KOPT-K1 (cell line): Measurements from ENCODE around the gene DHX38.

Source experiments
- H3K27ac ChIP-seq: fragments of 200-600 bp; sonication (generic); 2 replicates; pipeline ENCODE4 v1.5.1; 2016; ENCODE audit warnings: antibody characterized with exemption, mild to moderate bottlenecking, low read depth, low read length; ENCODE audit not compliant: poor library complexity, severe bottlenecking
- H3K36me3 ChIP-seq: fragments of 200-600 bp; sonication (generic); 2 replicates; pipeline ENCODE4 v1.5.1; 2017; ENCODE audit warnings: antibody characterized with exemption, mild to moderate bottlenecking, low read length, moderate library complexity; ENCODE audit not compliant: insufficient read depth
- H3K9me3 ChIP-seq: fragments of 200-600 bp; sonication (generic); 2 replicates; pipeline ENCODE4 v1.5.1; 2017; ENCODE audit warnings: antibody characterized with exemption, low read length, mild to moderate bottlenecking; ENCODE audit not compliant: insufficient read depth, poor library complexity, severe bottlenecking

DHX38 gene

GRCh38 chr16:72104905-72105304, 11.3 kb downstream of the DHX38 start:
- H3K27ac ChIP-seq: no peak overlapping the region
- peaks cover 100% of the 10 kb centered on the region for H3K36me3 ChIP-seq
- H3K9me3 ChIP-seq: no peaks in the 10 kb centered on the region

GRCh38 chr16:72105978-72106377, 12.3 kb downstream of the DHX38 start:
- H3K36me3 ChIP-seq: peaks cover 100% of the 10 kb centered on the region
- no peaks in the 10 kb centered on the region for H3K9me3 ChIP-seq
- no peak overlapping the region for H3K27ac ChIP-seq

GRCh38 chr16:72107371-72107770, 13.7 kb downstream of the DHX38 start:
- Histone ChIP-seq H3K9me3 (no peaks in the 10 kb centered on the region), H3K27ac (no peak overlapping the region), H3K36me3 (peaks cover 100% of the 10 kb centered on the region)

- peaks cover 99% of the 10 kb centered on the region for H3K36me3 ChIP-seq
- no peaks in the 10 kb centered on the region for H3K9me3 ChIP-seq
- H3K27ac ChIP-seq: no peak overlapping the region
Observed at GRCh38 chr16:72108353-72109102, 14.9 kb downstream of the DHX38 start.

- Histone ChIP-seq H3K27ac (no peak overlapping the region), H3K9me3 (no peaks in the 10 kb centered on the region), H3K36me3 (peaks cover 92% of the 10 kb centered on the region)
Observed at GRCh38 chr16:72109300-72109699, 15.7 kb downstream of the DHX38 start.

- no peak overlapping the region for H3K27ac ChIP-seq
- H3K9me3 ChIP-seq: no peaks in the 10 kb centered on the region
- peaks cover 84% of the 10 kb centered on the region for H3K36me3 ChIP-seq
Observed at GRCh38 chr16:72109966-72110530, 16.4 kb downstream of the DHX38 start.

GRCh38 chr16:72110662-72111615, 17.3 kb downstream of the DHX38 start:
- Histone ChIP-seq H3K36me3 (peaks cover 75% of the 10 kb centered on the region), H3K9me3 (no peaks in the 10 kb centered on the region), H3K27ac (no peak overlapping the region)

GRCh38 chr16:72111657-72112451, 18.2 kb downstream of the DHX38 start:
- no peak overlapping the region for H3K27ac ChIP-seq
- no peaks in the 10 kb centered on the region for H3K9me3 ChIP-seq
- H3K36me3 ChIP-seq: peaks cover 66% of the 10 kb centered on the region

GRCh38 chr16:72112452-72112792, 18.8 kb downstream of the DHX38 start:
- no peaks in the 10 kb centered on the region for H3K9me3 ChIP-seq

GRCh38 chr16:72112906-72113615, 19.4 kb downstream of the DHX38 start:
- no peaks in the 10 kb centered on the region for H3K9me3 ChIP-seq
- H3K36me3 ChIP-seq: peaks cover 54% of the 10 kb centered on the region
- H3K27ac ChIP-seq: no peak overlapping the region

More at GRCh38 chr16:72112452-72112792, 18.8 kb downstream of the DHX38 start:
- Histone ChIP-seq H3K27ac (no peak overlapping the region), H3K36me3 (peaks cover 60% of the 10 kb centered on the region)

GRCh38 chr16:72113616-72113945, 19.9 kb downstream of the DHX38 start:
- Histone ChIP-seq H3K27ac (no peak overlapping the region), H3K36me3 (peaks cover 49% of the 10 kb centered on the region), H3K9me3 (no peaks in the 10 kb centered on the region)

GRCh38 chr16:72120026-72120425, 26.4 kb downstream of the DHX38 start:
- no peaks in the 10 kb centered on the region for H3K36me3 ChIP-seq
- no peak overlapping the region for H3K27ac ChIP-seq
- no peaks in the 10 kb centered on the region for H3K9me3 ChIP-seq

- no peak overlapping the region for H3K27ac ChIP-seq
- H3K9me3 ChIP-seq: no peaks in the 10 kb centered on the region
- no peaks in the 10 kb centered on the region for H3K36me3 ChIP-seq
Observed at GRCh38 chr16:72122308-72122707, 28.7 kb downstream of the DHX38 start.

GRCh38 chr16:72122916-72123315, 29.3 kb downstream of the DHX38 start:
- H3K27ac ChIP-seq: no peak overlapping the region
- H3K36me3 ChIP-seq: no peaks in the 10 kb centered on the region
- H3K9me3 ChIP-seq: no peaks in the 10 kb centered on the region
